Uterus (tissue), 4 donors: Measurements from ENCODE around the gene DNAH10. TPM values are rescaled to one million over a fixed set of nuclear protein-coding genes. Genes with fewer than 3 reads are reported as not detected.

ENCODE experiments used
- DNase-seq, 2 donors: peaks; one replicate each; pipeline ENCODE4 v3.0.0-alpha.2; 2019 to 2020
- H3K27ac ChIP-seq, 2 donors: fragments of 200-600 bp; sonication (generic); 1 replicate in 1 of 2; 2 replicates in 1 of 2; pipeline ENCODE4 v1.5.1; 2016 to 2018
- H3K27me3 ChIP-seq, 2 donors: fragments of 200-600 bp; sonication (generic); one replicate each; pipeline ENCODE4 v1.5.1; 2018 to 2019; ENCODE audit warnings: control low read depth in 1 of 2
- H3K36me3 ChIP-seq, 2 donors: fragments of 200-600 bp; sonication (generic); one replicate each; pipeline ENCODE4 v1.5.1; 2019; ENCODE audit warnings: control low read depth in 1 of 2
- H3K4me1 ChIP-seq, 2 donors: fragments of 200-600 bp; sonication (generic); one replicate each; pipeline ENCODE4 v1.5.1; 2018 to 2019; ENCODE audit warnings: control low read depth in 1 of 2
- H3K4me3 ChIP-seq, 2 donors: fragments of 200-600 bp; sonication (generic); 1 replicate in 1 of 2; 2 replicates in 1 of 2; pipeline ENCODE4 v1.5.1; 2018 to 2019; ENCODE audit warnings: mild to moderate bottlenecking in 1 of 2
- H3K9me3 ChIP-seq, 2 donors: fragments of 200-600 bp; sonication (generic); one replicate each; pipeline ENCODE4 v1.5.1; 2019; ENCODE audit warnings: control low read depth in 1 of 2
- POLR2A ChIP-seq, 2 donors: fragments of 450-650 bp; IDR thresholded peaks; one replicate each; pipeline ENCODE4 v1.6.1; 2016; ENCODE audit warnings: antibody characterized with exemption in 2 of 2, mild to moderate bottlenecking in 1 of 2, moderate library complexity in 1 of 2
- intact Hi-C: fragments of 100-400 bp; cut with DNase I; formaldehyde crosslinking; loops from one replicate; pipeline ENCODE4 v1.15.1; 2023; ENCODE audit warnings: low total_unique reads
- total RNA-seq, 4 donors: library from RNA; depleted of rRNA in 3 of 4; stranded (reverse); fragments of >200 nt in 3 of 4; gene quantifications; one replicate each; pipeline versions ENCODE4 v1.1.0 to v1.2.4, GENCODE V29; 2014 to 2023
- TF ChIP-seq, protein P1 (sequence below), 4 experiments: fragments of 200-600 bp in 2 of 4; fragments of 450-650 bp in 2 of 4; sonication (generic) in 2 of 4; IDR thresholded peaks; one replicate each; pipeline ENCODE4 v1.5.1; 2016 to 2019; ENCODE audit warnings: antibody characterized with exemption in 4 of 4, mild to moderate bottlenecking in 2 of 4, moderate library complexity in 1 of 4
- donor health status: DM: yes; HTN: yes; CAD: no.

The DNAH10 gene
- total RNA-seq, 4 donors from 2014 or later = under 0.01 to 3.9 (median 1.1) TPM

DNA sequence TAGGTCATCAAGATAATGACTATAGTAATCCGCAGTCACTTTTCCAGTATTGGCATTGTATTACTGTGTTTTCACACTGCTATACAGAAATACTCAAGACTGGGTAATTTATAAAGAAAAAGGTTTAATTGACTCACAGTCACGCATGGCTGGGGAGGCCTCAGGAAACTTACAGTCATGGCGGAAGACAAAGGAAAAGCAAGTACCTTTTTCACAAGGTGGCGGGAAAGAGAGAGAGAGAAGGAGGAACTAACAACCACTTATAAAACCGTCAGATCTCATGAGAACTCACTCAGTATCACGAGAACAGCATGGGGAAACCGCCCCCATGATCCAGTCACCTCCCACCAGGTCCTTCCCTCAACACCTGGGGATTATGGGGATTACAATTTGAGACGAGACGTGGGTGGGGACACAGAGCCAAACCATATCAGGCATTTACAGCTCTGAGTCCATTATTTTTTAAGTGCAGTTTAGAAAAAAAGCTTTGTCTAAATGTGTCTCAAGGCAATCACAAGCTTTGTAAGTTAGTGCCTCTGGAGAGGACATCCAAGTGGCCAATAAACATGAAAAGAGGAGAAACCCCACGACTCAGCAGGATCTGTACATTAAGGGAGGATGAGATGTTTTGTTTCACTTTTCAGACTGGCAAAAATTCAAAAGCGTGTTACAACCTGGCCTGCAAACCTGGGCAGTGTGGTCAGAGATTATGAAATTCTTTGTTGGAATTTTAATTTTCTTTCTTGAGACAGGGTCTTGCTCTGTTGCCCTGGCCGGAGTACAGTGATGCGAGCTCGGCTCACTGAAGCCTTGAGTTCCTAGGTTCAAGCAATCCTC is 82.0 kb downstream of the DNAH10 start:
- no peaks in the 10 kb centered on the region for H3K4me1 ChIP-seq
- TF ChIP-seq POLR2A (IDR thresholded peaks at IDR 0.05) = no peak
- TF ChIP-seq, protein P1, sequence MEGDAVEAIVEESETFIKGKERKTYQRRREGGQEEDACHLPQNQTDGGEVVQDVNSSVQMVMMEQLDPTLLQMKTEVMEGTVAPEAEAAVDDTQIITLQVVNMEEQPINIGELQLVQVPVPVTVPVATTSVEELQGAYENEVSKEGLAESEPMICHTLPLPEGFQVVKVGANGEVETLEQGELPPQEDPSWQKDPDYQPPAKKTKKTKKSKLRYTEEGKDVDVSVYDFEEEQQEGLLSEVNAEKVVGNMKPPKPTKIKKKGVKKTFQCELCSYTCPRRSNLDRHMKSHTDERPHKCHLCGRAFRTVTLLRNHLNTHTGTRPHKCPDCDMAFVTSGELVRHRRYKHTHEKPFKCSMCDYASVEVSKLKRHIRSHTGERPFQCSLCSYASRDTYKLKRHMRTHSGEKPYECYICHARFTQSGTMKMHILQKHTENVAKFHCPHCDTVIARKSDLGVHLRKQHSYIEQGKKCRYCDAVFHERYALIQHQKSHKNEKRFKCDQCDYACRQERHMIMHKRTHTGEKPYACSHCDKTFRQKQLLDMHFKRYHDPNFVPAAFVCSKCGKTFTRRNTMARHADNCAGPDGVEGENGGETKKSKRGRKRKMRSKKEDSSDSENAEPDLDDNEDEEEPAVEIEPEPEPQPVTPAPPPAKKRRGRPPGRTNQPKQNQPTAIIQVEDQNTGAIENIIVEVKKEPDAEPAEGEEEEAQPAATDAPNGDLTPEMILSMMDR (IDR thresholded peaks at IDR 0.05) = no peak
- no peaks in the 10 kb centered on the region for H3K27me3 ChIP-seq
- no peak overlapping the region for H3K27ac ChIP-seq
- no peaks in the 10 kb centered on the region for H3K36me3 ChIP-seq
- H3K4me3 ChIP-seq = no peak overlapping the region
- H3K9me3 ChIP-seq = no peaks in the 10 kb centered on the region
- no peak for DNase-seq
- intact Hi-C loops = no loop called here

- no peaks in the 10 kb centered on the region for H3K36me3 ChIP-seq
- no peaks in the 10 kb centered on the region for H3K27me3 ChIP-seq
- no peak for DNase-seq
- no peaks in the 10 kb centered on the region for H3K4me1 ChIP-seq
- intact Hi-C loops = no loop called here
- H3K4me3 ChIP-seq = no peak overlapping the region
- H3K27ac ChIP-seq = no peak overlapping the region
- H3K9me3 ChIP-seq = no peaks in the 10 kb centered on the region
- TF ChIP-seq POLR2A (IDR thresholded peaks at IDR 0.05) = no peak
- TF ChIP-seq, protein P1 (IDR thresholded peaks at IDR 0.05) = no peak
Observed at GRCh38 chr12:123845881-123846280, 83.8 kb downstream of the DNAH10 start.

DNA sequence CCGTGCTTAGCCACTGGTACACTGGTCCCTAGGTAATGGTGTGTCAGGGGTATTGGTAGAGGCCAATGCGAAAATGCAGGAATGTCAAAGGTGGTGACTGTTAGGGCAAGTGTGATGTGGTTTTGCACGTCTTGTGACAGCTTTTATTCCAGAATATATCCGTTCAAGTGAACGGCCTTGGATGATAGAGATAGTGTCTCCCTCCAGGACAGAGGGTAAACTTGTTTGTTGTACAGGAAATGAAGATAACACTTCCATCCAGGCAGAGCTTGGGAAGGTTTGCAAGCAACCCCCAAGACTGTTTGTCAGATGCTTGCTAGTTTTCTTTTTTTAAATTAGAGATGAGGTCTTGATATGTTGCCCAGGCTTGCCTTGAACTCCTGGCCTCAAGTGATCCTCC is 84.2 kb downstream of the DNAH10 start:
- DNase-seq = no peak
- Histone ChIP-seq H3K36me3 (no peaks in the 10 kb centered on the region), H3K27ac (no peak overlapping the region), H3K4me1 (no peaks in the 10 kb centered on the region), H3K9me3 (no peaks in the 10 kb centered on the region), H3K27me3 (no peaks in the 10 kb centered on the region), H3K4me3 (no peak overlapping the region)
- no peak for TF ChIP-seq POLR2A (IDR thresholded peaks at IDR 0.05)
- TF ChIP-seq, protein P1 (IDR thresholded peaks at IDR 0.05) = no peak
- intact Hi-C loops = no loop called here

GRCh38 chr12:123847019-123847418 is 84.9 kb downstream of the DNAH10 start:
- TF ChIP-seq, protein P1 (IDR thresholded peaks at IDR 0.05) = no peak
- TF ChIP-seq POLR2A (IDR thresholded peaks at IDR 0.05) = no peak
- no peak for DNase-seq
- intact Hi-C loops = no loop called here
- Histone ChIP-seq H3K27ac (no peak overlapping the region), H3K4me1 (no peaks in the 10 kb centered on the region), H3K36me3 (no peaks in the 10 kb centered on the region), H3K27me3 (no peaks in the 10 kb centered on the region), H3K4me3 (no peak overlapping the region), H3K9me3 (no peaks in the 10 kb centered on the region)

DNA sequence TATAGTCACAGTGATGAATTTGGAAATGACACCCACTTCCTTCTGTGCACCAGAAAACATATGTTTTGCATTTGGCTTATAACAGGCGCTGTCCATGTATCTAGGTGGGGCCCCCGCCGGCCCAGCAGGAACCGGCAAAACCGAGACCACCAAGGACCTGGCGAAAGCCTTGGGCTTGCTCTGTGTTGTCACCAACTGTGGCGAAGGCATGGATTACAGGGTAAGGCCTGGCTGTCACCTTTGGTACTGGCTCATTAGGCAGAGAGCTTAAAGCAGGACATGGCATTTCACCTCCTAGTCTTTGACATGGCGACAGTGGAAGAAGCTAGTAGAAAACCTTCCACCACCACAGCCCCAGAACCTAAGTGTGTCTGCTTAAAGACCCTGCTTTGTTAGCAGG is 85.8 kb downstream of the DNAH10 start:
- intact Hi-C loops = no loop called here
- no peaks in the 10 kb centered on the region for H3K36me3 ChIP-seq
- no peak overlapping the region for H3K27ac ChIP-seq
- H3K4me1 ChIP-seq = no peaks in the 10 kb centered on the region
- no peak overlapping the region for H3K4me3 ChIP-seq
- H3K9me3 ChIP-seq = no peaks in the 10 kb centered on the region
- H3K27me3 ChIP-seq = no peaks in the 10 kb centered on the region
- no peak for DNase-seq
- TF ChIP-seq, protein P1 (IDR thresholded peaks at IDR 0.05) = no peak
- no peak for TF ChIP-seq POLR2A (IDR thresholded peaks at IDR 0.05)
